ENCODE data around the gene BPNT1.

- TF ChIP-seq TAF1 (conservative IDR thresholded peaks at IDR 0.05), result no peak
- TF ChIP-seq SP1 (IDR thresholded peaks at IDR 0.05), result no peak
- TF ChIP-seq, protein P1, sequence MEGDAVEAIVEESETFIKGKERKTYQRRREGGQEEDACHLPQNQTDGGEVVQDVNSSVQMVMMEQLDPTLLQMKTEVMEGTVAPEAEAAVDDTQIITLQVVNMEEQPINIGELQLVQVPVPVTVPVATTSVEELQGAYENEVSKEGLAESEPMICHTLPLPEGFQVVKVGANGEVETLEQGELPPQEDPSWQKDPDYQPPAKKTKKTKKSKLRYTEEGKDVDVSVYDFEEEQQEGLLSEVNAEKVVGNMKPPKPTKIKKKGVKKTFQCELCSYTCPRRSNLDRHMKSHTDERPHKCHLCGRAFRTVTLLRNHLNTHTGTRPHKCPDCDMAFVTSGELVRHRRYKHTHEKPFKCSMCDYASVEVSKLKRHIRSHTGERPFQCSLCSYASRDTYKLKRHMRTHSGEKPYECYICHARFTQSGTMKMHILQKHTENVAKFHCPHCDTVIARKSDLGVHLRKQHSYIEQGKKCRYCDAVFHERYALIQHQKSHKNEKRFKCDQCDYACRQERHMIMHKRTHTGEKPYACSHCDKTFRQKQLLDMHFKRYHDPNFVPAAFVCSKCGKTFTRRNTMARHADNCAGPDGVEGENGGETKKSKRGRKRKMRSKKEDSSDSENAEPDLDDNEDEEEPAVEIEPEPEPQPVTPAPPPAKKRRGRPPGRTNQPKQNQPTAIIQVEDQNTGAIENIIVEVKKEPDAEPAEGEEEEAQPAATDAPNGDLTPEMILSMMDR (IDR thresholded peaks at IDR 0.05; ENCODE audit: low read depth, low read length, missing input control), result no peak
- no peak for TF ChIP-seq JUND (IDR thresholded peaks at IDR 0.05)
- TF ChIP-seq, protein P2, sequence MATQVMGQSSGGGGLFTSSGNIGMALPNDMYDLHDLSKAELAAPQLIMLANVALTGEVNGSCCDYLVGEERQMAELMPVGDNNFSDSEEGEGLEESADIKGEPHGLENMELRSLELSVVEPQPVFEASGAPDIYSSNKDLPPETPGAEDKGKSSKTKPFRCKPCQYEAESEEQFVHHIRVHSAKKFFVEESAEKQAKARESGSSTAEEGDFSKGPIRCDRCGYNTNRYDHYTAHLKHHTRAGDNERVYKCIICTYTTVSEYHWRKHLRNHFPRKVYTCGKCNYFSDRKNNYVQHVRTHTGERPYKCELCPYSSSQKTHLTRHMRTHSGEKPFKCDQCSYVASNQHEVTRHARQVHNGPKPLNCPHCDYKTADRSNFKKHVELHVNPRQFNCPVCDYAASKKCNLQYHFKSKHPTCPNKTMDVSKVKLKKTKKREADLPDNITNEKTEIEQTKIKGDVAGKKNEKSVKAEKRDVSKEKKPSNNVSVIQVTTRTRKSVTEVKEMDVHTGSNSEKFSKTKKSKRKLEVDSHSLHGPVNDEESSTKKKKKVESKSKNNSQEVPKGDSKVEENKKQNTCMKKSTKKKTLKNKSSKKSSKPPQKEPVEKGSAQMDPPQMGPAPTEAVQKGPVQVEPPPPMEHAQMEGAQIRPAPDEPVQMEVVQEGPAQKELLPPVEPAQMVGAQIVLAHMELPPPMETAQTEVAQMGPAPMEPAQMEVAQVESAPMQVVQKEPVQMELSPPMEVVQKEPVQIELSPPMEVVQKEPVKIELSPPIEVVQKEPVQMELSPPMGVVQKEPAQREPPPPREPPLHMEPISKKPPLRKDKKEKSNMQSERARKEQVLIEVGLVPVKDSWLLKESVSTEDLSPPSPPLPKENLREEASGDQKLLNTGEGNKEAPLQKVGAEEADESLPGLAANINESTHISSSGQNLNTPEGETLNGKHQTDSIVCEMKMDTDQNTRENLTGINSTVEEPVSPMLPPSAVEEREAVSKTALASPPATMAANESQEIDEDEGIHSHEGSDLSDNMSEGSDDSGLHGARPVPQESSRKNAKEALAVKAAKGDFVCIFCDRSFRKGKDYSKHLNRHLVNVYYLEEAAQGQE (IDR thresholded peaks at IDR 0.05), result no peak
- TF ChIP-seq, protein P3, sequence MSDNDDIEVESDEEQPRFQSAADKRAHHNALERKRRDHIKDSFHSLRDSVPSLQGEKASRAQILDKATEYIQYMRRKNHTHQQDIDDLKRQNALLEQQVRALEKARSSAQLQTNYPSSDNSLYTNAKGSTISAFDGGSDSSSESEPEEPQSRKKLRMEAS (IDR thresholded peaks at IDR 0.05), result no peak
- TF ChIP-seq EGR1 (IDR thresholded peaks at IDR 0.05; ENCODE audit: low read depth in 2 of 2), result no peak
- TF ChIP-seq RXRA (IDR thresholded peaks at IDR 0.05), result peak; percentile 8 to 44
- TF ChIP-seq, protein P4, sequence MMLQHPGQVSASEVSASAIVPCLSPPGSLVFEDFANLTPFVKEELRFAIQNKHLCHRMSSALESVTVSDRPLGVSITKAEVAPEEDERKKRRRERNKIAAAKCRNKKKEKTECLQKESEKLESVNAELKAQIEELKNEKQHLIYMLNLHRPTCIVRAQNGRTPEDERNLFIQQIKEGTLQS (IDR thresholded peaks at IDR 0.05), result no peak
- TF ChIP-seq FOXA1 (IDR thresholded peaks at IDR 0.05), result no peak
These were observed 5.1 kb downstream of the BPNT1 start for GRCh38 chr1:220084460-220084859.
